Fibroblast of lung (primary cell): Measurements from ENCODE around the gene HAGH.

Experiments
- EZH2 ChIP-seq: IDR thresholded peaks from 2 replicates; pipeline ENCODE4 v1.5.1; 2012; ENCODE audit warnings: low read length, control low read depth, mild to moderate bottlenecking; ENCODE audit errors: missing control alignments
- TF ChIP-seq, protein P1 (sequence below), 2 donors: IDR thresholded peaks in 1 of 2; conservative IDR thresholded peaks in 1 of 2; 1 replicate in 1 of 2; 2 replicates in 1 of 2; pipeline ENCODE4 v1.5.1; 2011 to 2012; ENCODE audit warnings: low read length in 2 of 2, control low read depth in 1 of 2, inconsistent platforms in 1 of 2, low read depth in 1 of 2, mild to moderate bottlenecking in 1 of 2

DNA sequence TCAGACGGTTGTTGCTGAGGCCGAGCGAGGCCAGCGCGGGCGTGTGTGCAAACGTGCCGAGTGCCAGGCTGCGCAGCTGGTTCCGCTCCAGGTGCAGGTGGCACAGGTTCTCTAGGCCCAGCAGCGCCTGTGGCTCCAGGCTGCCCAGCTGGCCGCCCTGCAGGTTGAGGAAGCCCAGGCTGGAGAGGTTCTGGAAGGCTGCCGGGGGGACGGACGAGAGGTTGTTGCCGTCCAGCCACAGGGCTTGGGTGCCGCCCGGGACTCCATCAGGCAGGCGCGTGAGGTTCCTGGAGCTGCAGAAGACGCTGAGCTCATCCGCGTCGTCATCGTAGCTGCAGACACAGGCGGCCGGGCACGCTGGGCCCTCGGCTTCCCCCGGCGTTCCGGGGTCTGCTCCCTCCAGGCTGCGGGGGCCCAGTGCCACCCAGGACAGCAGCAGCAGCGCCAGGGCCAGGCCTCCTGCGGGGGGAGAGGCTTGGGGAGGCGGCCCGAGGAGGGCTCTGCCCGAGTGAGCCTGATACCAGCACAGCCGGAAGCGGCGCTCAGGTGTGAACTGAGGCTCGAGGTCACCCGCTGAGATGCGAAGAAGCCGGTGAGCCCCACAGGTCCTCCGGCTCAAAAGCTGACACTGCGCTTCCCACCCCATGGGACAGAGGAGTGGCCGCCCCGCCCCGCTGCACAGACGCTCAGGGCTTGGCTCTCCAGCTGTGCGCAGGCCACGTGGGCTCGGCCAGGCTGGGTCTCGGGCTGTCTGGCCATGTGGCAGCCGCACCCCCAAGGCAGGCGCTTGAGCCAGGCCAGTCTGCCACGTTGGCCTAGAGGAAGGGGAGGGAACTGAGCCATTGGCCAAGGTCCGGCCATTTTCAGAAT is 34.4 kb downstream of the HAGH start:
- TF ChIP-seq, protein P1, sequence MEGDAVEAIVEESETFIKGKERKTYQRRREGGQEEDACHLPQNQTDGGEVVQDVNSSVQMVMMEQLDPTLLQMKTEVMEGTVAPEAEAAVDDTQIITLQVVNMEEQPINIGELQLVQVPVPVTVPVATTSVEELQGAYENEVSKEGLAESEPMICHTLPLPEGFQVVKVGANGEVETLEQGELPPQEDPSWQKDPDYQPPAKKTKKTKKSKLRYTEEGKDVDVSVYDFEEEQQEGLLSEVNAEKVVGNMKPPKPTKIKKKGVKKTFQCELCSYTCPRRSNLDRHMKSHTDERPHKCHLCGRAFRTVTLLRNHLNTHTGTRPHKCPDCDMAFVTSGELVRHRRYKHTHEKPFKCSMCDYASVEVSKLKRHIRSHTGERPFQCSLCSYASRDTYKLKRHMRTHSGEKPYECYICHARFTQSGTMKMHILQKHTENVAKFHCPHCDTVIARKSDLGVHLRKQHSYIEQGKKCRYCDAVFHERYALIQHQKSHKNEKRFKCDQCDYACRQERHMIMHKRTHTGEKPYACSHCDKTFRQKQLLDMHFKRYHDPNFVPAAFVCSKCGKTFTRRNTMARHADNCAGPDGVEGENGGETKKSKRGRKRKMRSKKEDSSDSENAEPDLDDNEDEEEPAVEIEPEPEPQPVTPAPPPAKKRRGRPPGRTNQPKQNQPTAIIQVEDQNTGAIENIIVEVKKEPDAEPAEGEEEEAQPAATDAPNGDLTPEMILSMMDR (conservative IDR thresholded peaks at IDR 0.05 in 1 of 2, IDR thresholded peaks at IDR 0.05 in 1 of 2; ENCODE audit: low read depth in 1 of 2, low read length in 2 of 2): no peak
- no peak for TF ChIP-seq EZH2
